Measurements from ENCODE around the gene DDX49.

GRCh38 chr19:18894254-18895037 is 25.1 kb upstream of the DDX49 start:
- TF ChIP-seq CTCF (IDR thresholded peaks at IDR 0.05): no peak
- no peak for TF ChIP-seq ZFX (IDR thresholded peaks at IDR 0.05; ENCODE audit: borderline replicate concordance)
